ENCODE measurements around the gene CRISPLD2.

- no peak for TF ChIP-seq CTCF (conservative IDR thresholded peaks at IDR 0.05; ENCODE audit: low read length)
- TF ChIP-seq EZH2phosphoT487 (IDR thresholded peaks at IDR 0.05; ENCODE audit: borderline replicate concordance, low read depth, low read length), result no peak
These were observed 69.3 kb downstream of the CRISPLD2 start for GRCh38 chr16:84889066-84889465.

Measured in OCI-LY7 (cell line).